Measurements from ENCODE around the gene RAD23A. TPM values are rescaled to one million over a fixed set of nuclear protein-coding genes. Genes with fewer than 3 reads are reported as not detected.

The RAD23A gene
- total and polyA plus RNA-seq, 9 of the 15 experiments (the other 6 are each of a cell fraction or from before 2014, with no cell fraction given) = 9.5 to 181 (median 101) TPM

DNA sequence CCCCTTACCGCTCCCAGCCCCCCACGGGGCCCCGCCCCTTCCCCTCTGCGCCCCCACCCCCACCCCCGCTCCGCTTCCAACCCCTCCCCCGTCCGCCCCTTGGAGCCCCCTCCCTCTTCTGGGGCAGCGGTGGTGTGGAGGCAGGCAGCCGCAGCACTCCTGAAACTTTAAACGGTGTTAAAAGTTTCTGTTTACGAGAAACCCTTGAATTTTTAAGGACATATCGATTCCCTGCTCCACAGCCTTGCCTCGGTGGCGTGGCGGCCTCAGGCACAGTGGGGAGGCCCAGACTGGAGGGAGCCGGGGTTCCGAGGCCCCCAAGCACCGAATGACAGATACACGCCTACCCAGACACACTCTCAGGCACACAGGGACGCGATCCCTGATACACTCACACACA lies 44.8 kb downstream of the RAD23A start:
- no peak for TF ChIP-seq TCF3 (CRISPR knock-in tag; IDR thresholded peaks at IDR 0.05)
- TF ChIP-seq SMARCA4 (IDR thresholded peaks at IDR 0.05) = no peak
- TF ChIP-seq YY1 (IDR thresholded peaks at IDR 0.05; ENCODE audit: borderline replicate concordance in 1 of 3, control insufficient read depth in 1 of 3, extremely low read depth in 1 of 3, insufficient read depth in 3 of 3, insufficient read length in 1 of 3, insufficient replicate concordance in 2 of 3, low read depth in 1 of 3, low read length in 2 of 3) = no peak
- TF ChIP-seq, protein P1, sequence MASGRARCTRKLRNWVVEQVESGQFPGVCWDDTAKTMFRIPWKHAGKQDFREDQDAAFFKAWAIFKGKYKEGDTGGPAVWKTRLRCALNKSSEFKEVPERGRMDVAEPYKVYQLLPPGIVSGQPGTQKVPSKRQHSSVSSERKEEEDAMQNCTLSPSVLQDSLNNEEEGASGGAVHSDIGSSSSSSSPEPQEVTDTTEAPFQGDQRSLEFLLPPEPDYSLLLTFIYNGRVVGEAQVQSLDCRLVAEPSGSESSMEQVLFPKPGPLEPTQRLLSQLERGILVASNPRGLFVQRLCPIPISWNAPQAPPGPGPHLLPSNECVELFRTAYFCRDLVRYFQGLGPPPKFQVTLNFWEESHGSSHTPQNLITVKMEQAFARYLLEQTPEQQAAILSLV (tag; IDR thresholded peaks at IDR 0.05) = no peak
- TF ChIP-seq ZFX (CRISPR knock-in tag; IDR thresholded peaks at IDR 0.05) = no peak
- no peak for TF ChIP-seq LARP7 (IDR thresholded peaks at IDR 0.05)
- TF ChIP-seq NFXL1 (CRISPR knock-in tag; IDR thresholded peaks at IDR 0.05) = no peak
- TF ChIP-seq RBM15 (IDR thresholded peaks at IDR 0.05; ENCODE audit: insufficient read depth, low read length) = no peak
- no peak for TF ChIP-seq SREBF2 (CRISPR knock-in tag; IDR thresholded peaks at IDR 0.05)
- TF ChIP-seq THRAP3 (IDR thresholded peaks at IDR 0.05; ENCODE audit: borderline replicate concordance) = no peak
- no peak for TF ChIP-seq CSDE1 (IDR thresholded peaks at IDR 0.05)
- TF ChIP-seq, protein P2, sequence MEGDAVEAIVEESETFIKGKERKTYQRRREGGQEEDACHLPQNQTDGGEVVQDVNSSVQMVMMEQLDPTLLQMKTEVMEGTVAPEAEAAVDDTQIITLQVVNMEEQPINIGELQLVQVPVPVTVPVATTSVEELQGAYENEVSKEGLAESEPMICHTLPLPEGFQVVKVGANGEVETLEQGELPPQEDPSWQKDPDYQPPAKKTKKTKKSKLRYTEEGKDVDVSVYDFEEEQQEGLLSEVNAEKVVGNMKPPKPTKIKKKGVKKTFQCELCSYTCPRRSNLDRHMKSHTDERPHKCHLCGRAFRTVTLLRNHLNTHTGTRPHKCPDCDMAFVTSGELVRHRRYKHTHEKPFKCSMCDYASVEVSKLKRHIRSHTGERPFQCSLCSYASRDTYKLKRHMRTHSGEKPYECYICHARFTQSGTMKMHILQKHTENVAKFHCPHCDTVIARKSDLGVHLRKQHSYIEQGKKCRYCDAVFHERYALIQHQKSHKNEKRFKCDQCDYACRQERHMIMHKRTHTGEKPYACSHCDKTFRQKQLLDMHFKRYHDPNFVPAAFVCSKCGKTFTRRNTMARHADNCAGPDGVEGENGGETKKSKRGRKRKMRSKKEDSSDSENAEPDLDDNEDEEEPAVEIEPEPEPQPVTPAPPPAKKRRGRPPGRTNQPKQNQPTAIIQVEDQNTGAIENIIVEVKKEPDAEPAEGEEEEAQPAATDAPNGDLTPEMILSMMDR (IDR thresholded peaks at IDR 0.05 in 2 of 3, conservative IDR thresholded peaks at IDR 0.05 in 1 of 3; ENCODE audit: insufficient read depth in 2 of 3, low read depth in 1 of 3, low read length in 3 of 3) = no peak
- no peak for TF ChIP-seq POLR2H (tag; IDR thresholded peaks at IDR 0.05; ENCODE audit: low read depth)
- CTCF ChIA-PET (ENCODE audit: low intra/inter-chr PET ratio) = no interaction called here
- Histone ChIP-seq H2AFZ (ENCODE audit: low read depth, low read length) (no peak overlapping the region), H3K9me1 (ENCODE audit: control insufficient read depth, insufficient read depth, low read length) (no peaks in the 10 kb centered on the region), H3K4me3 (no peak overlapping the region), H4K20me1 (replicated peaks; ENCODE audit: control insufficient read depth, insufficient read depth, low read length) (no peaks in the 10 kb centered on the region), H3K36me3 (ENCODE audit: control insufficient read depth, insufficient read depth, low read length) (no peaks in the 10 kb centered on the region), H3K27ac (ENCODE audit: extremely low read depth, low read depth, low read length) (no peak overlapping the region), H3K4me2 (ENCODE audit: insufficient read depth, low read length) (no peak overlapping the region), H3K27me3 (ENCODE audit: control insufficient read depth in 2 of 2, insufficient read depth in 2 of 2, low read length in 2 of 2) (no peaks in the 10 kb centered on the region; a peak in 1 of 5 replicates), H3K9me3 (replicated peaks; ENCODE audit: control insufficient read depth, insufficient read depth, low read depth, low read length) (no peaks in the 10 kb centered on the region), H3K4me1 (replicated peaks in 1 of 2; ENCODE audit: control insufficient read depth in 2 of 2, insufficient read depth in 2 of 2, low read length in 2 of 2) (peaks cover 12 to 40% of the 10 kb centered on the region in 2 experiments; a peak in 4 of 5 replicates), H3K9ac (ENCODE audit: insufficient read depth in 1 of 2, low read depth in 2 of 2, low read length in 2 of 2) (peak overlapping the region in 1 of 2 experiments; percentile 78; a peak in 2 of 4 replicates), H3K79me2 (ENCODE audit: control insufficient read depth, insufficient read depth, low read length) (0 out of 3 replicates have a peak, but pooled peaks cover 5% of the 10 kb centered on the region)
- in situ Hi-C loops (cut with MboI) (no loop called here), intact Hi-C loops (cut with micrococcal nuclease) (no loop called here)
- no peak for FAIRE-seq
- no peak for ATAC-seq
- POLR2A ChIA-PET = no interaction called here
- no TSS peak for BruUV-seq (replicated peaks)
- DNase-seq (ENCODE audit: extremely low read depth in 1 of 4, low spot score in 3 of 4) = no peak
- WGBS (ENCODE audit: insufficient coverage, low coverage, missing lambda C conversion rate) = 63% methylated on average over 13 of the region's 22 CpGs

Data from K562 (cell line).